ENCODE measurements around the gene RAB37.

Gene RAB37

DNA sequence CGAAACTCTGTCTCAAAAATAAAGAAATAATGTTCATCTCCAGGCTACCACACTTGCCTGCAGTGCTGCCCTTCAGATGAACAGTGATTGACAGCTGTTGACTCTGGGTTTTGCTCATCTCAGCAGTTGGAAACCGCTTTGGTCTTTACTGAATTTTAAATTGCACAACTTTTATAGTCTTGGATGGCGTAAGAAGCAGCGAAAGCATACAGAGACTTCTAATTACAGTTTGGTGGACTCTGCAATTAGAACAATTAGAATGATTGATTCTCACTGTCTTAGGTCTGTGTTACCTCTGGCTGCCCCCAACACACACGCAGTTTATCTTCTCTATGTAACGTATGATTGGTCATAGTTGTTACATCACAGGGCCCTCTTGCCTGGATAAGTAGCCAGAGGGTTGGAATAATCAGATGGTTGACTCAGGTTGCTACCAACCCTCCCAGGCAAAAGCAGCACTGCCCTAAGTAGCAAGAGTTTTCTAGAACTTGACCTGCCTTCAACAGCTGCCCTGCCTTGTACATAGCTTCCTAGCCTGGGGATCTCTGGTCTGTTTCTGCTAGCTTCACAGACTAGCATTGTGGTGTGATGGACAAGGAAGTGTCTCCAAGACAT is 41.0 kb downstream of the RAB37 start:
- Histone ChIP-seq H3K36me3 (ENCODE audit: control insufficient read depth, insufficient read depth, low read length) (no peaks in the 10 kb centered on the region), H3K4me3 (ENCODE audit: low read length) (no peak overlapping the region), H3K9me3 (ENCODE audit: control insufficient read depth, low read length) (no peaks in the 10 kb centered on the region), H3K27me3 (ENCODE audit: control insufficient read depth, insufficient read depth, low read length) (no peaks in the 10 kb centered on the region), H3K4me1 (ENCODE audit: control insufficient read depth, insufficient read depth, low read length) (peaks cover 17% of the 10 kb centered on the region), H3K9ac (ENCODE audit: low read length) (no peak overlapping the region)

GRCh38 chr17:74778960-74779359 is 41.9 kb downstream of the RAB37 start:
- no peaks in the 10 kb centered on the region for H3K27me3 ChIP-seq (ENCODE audit: control insufficient read depth, insufficient read depth, low read length)
- peaks cover 17% of the 10 kb centered on the region for H3K4me1 ChIP-seq (ENCODE audit: control insufficient read depth, insufficient read depth, low read length)
- H3K9me3 ChIP-seq (ENCODE audit: control insufficient read depth, low read length): no peaks in the 10 kb centered on the region
- H3K4me3 ChIP-seq (ENCODE audit: low read length): no peak overlapping the region
- no peak overlapping the region for H3K9ac ChIP-seq (ENCODE audit: low read length)
- no peaks in the 10 kb centered on the region for H3K36me3 ChIP-seq (ENCODE audit: control insufficient read depth, insufficient read depth, low read length)

DNA sequence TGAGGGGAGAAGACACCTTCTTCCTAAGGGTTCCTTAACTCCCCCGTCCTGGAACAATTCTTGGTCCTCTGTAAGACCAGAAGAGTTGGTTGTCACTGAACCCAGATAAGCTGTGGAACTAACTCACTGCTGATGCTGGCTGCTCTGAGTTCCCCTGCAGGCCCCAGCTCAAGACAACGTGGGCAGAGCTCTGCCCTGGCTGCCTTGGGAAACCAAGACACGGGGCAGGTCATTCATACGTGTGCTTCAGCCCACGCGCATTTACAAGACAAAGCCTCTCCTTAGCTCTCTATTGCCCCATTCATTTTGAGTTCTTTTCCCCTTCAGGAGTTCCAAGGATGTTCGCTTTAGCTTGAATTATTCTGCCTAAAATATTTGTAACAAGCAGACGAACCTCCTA is 42.4 kb downstream of the RAB37 start:
- H3K36me3 ChIP-seq (ENCODE audit: control insufficient read depth, insufficient read depth, low read length): no peaks in the 10 kb centered on the region
- H3K9ac ChIP-seq (ENCODE audit: low read length): no peak overlapping the region
- no peak overlapping the region for H3K4me3 ChIP-seq (ENCODE audit: low read length)
- H3K27me3 ChIP-seq (ENCODE audit: control insufficient read depth, insufficient read depth, low read length): no peaks in the 10 kb centered on the region
- H3K4me1 ChIP-seq (ENCODE audit: control insufficient read depth, insufficient read depth, low read length): peaks cover 17% of the 10 kb centered on the region
- no peaks in the 10 kb centered on the region for H3K9me3 ChIP-seq (ENCODE audit: control insufficient read depth, low read length)

- H3K4me1 ChIP-seq (ENCODE audit: control insufficient read depth, insufficient read depth, low read length): peaks cover 17% of the 10 kb centered on the region
- H3K9me3 ChIP-seq (ENCODE audit: control insufficient read depth, low read length): no peaks in the 10 kb centered on the region
Observed at GRCh38 chr17:74779948-74780400, 42.9 kb downstream of the RAB37 start.

GRCh38 chr17:74780443-74781238 is 43.6 kb downstream of the RAB37 start:
- no peaks in the 10 kb centered on the region for H3K27me3 ChIP-seq (ENCODE audit: control insufficient read depth, insufficient read depth, low read length)
- H3K9ac ChIP-seq (ENCODE audit: low read length): no peak overlapping the region
- H3K36me3 ChIP-seq (ENCODE audit: control insufficient read depth, insufficient read depth, low read length): no peaks in the 10 kb centered on the region

More at GRCh38 chr17:74779948-74780400, 42.9 kb downstream of the RAB37 start:
- H3K4me3 ChIP-seq (ENCODE audit: low read length): no peak overlapping the region
- H3K27me3 ChIP-seq (ENCODE audit: control insufficient read depth, insufficient read depth, low read length): no peaks in the 10 kb centered on the region
- no peaks in the 10 kb centered on the region for H3K36me3 ChIP-seq (ENCODE audit: control insufficient read depth, insufficient read depth, low read length)
- H3K9ac ChIP-seq (ENCODE audit: low read length): no peak overlapping the region

DNA sequence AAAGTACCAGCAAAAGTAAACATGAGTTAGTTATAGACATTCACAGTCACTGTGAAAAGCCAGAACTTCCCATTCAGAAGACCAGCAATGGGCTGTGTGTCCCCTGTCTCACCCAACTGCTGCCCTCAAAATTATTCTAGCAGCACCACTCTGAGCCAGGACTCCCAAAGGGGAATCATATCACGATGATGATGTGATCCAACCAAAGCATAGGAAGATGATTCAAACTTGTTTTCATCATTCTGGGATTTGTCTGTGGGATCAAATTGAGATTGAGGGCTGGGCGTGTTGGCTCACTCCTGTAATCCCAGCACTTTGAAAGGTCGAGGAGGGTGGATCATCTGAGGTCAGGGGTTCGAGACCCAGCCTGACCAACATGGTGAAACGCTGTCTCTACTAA is 45.5 kb downstream of the RAB37 start:
- Histone ChIP-seq H3K9ac (ENCODE audit: low read length) (no peak overlapping the region), H3K27me3 (ENCODE audit: control insufficient read depth, insufficient read depth, low read length) (no peaks in the 10 kb centered on the region), H3K4me1 (ENCODE audit: control insufficient read depth, insufficient read depth, low read length) (peaks cover 3% of the 10 kb centered on the region), H3K36me3 (ENCODE audit: control insufficient read depth, insufficient read depth, low read length) (no peaks in the 10 kb centered on the region), H3K4me3 (ENCODE audit: low read length) (no peak overlapping the region), H3K9me3 (ENCODE audit: control insufficient read depth, low read length) (no peaks in the 10 kb centered on the region)

More at GRCh38 chr17:74780443-74781238, 43.6 kb downstream of the RAB37 start:
- Histone ChIP-seq H3K4me3 (ENCODE audit: low read length) (no peak overlapping the region), H3K4me1 (ENCODE audit: control insufficient read depth, insufficient read depth, low read length) (peaks cover 11% of the 10 kb centered on the region), H3K9me3 (ENCODE audit: control insufficient read depth, low read length) (no peaks in the 10 kb centered on the region)

DNA sequence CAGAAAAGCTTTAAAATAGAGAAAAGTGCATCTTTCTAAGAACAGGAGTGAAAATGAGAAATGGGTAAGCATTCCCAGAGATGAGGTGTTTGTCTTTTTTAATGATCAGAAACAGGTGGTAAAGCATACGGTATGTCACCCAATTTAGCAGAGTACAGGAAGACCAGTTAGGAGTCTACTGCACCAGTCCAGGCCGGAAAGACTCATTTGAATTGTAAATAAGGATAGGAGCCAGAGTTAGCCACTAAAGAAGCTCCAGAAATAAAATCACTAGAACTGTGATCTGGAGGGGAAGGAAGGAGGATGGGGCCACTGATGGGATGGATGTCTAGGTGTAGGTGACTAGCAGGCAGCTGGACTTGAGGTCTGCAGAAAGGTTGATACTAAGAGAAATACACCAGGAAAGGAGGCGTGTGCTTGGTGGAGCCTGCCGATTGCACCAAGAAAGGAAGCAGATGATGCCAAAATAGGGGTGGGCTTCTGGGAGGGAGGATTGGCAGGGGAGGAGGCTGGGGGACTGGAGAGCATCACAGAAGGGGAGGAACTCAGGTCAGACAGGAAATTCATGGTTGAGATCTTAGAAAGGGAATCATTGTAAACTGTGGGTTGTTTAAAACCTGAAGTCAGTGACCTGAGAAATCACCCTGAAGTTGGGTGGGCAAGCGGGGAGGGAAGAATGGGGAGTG is 47.2 kb downstream of the RAB37 start:
- no peak overlapping the region for H3K9ac ChIP-seq (ENCODE audit: low read length)
- no peaks in the 10 kb centered on the region for H3K4me1 ChIP-seq (ENCODE audit: control insufficient read depth, insufficient read depth, low read length)
- no peaks in the 10 kb centered on the region for H3K9me3 ChIP-seq (ENCODE audit: control insufficient read depth, low read length)

DNA sequence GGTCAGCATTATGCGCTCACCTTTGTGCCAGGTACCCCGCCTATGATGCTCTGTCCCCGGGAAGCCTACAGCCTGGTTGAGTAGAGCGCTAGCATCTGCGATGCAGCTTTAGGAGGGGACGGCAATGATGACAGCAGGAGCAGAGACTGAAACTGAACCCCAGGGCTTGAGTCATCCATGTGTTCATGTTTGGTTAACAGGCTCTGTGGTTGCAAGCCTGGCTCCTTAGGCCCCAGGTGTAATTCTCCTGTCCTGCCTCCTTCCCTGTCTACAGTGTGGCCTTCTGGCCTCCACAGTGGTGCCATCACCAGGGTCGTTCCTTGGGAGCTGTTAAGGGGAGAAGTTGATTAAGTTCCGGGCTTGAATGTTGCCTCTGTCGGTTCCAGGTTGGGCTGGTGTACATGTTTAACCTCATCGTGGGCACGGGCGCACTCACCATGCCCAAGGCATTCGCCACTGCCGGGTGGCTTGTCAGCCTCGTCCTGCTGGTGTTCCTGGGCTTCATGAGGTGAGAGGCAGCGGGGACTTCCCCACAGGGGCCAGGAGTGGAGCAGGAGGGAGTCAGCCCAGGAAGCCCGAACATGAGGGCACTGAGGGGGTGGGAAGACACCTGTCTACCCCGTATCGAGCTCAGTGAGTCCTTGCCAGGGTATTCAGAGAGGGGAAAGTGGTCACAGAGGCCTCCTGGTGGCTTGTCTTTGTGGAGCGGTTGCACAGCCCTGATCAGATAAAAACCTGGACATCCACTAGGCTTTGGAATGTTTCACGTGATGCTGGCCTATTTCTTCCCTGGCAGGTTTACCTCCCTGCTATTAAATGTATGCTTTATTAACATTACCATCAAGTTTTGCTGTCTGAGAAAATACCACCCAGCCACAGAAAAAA is 48.3 kb downstream of the RAB37 start:
- H3K9ac ChIP-seq (ENCODE audit: low read length): no peak overlapping the region
- H3K36me3 ChIP-seq (ENCODE audit: control insufficient read depth, insufficient read depth, low read length): no peaks in the 10 kb centered on the region
- H3K4me3 ChIP-seq (ENCODE audit: low read length): no peak overlapping the region
- no peaks in the 10 kb centered on the region for H3K9me3 ChIP-seq (ENCODE audit: control insufficient read depth, low read length)
- H3K27me3 ChIP-seq (ENCODE audit: control insufficient read depth, insufficient read depth, low read length): no peaks in the 10 kb centered on the region
- no peaks in the 10 kb centered on the region for H3K4me1 ChIP-seq (ENCODE audit: control insufficient read depth, insufficient read depth, low read length)

More for the DNA sequence above, 47.2 kb downstream of the RAB37 start:
- Histone ChIP-seq H3K4me3 (ENCODE audit: low read length) (no peak overlapping the region), H3K27me3 (ENCODE audit: control insufficient read depth, insufficient read depth, low read length) (no peaks in the 10 kb centered on the region), H3K36me3 (ENCODE audit: control insufficient read depth, insufficient read depth, low read length) (no peaks in the 10 kb centered on the region)

- Histone ChIP-seq H3K9me3 (ENCODE audit: control insufficient read depth, low read length) (no peaks in the 10 kb centered on the region), H3K36me3 (ENCODE audit: control insufficient read depth, insufficient read depth, low read length) (no peaks in the 10 kb centered on the region), H3K4me3 (ENCODE audit: low read length) (no peak overlapping the region), H3K9ac (ENCODE audit: low read length) (no peak overlapping the region), H3K27me3 (ENCODE audit: control insufficient read depth, insufficient read depth, low read length) (no peaks in the 10 kb centered on the region), H3K4me1 (ENCODE audit: control insufficient read depth, insufficient read depth, low read length) (no peaks in the 10 kb centered on the region)
Observed at GRCh38 chr17:74785981-74786360, 48.9 kb downstream of the RAB37 start.

GRCh38 chr17:74786431-74787055 is 49.5 kb downstream of the RAB37 start:
- Histone ChIP-seq H3K27me3 (ENCODE audit: control insufficient read depth, insufficient read depth, low read length) (no peaks in the 10 kb centered on the region), H3K4me3 (ENCODE audit: low read length) (no peak overlapping the region), H3K9ac (ENCODE audit: low read length) (no peak overlapping the region), H3K9me3 (ENCODE audit: control insufficient read depth, low read length) (no peaks in the 10 kb centered on the region), H3K36me3 (ENCODE audit: control insufficient read depth, insufficient read depth, low read length) (no peaks in the 10 kb centered on the region), H3K4me1 (ENCODE audit: control insufficient read depth, insufficient read depth, low read length) (no peaks in the 10 kb centered on the region)
